HepG2 (cell line): ENCODE results near the gene MYO1B. TPM values are rescaled to one million over a fixed set of nuclear protein-coding genes. Genes with fewer than 3 reads are reported as not detected.
A peak's percentile ranks its signal among the peaks of the same experiment; 100 is the strongest.

Experiments used
- HHEX ChIP-seq: IDR thresholded peaks from 2 replicates; pipeline ENCODE4 v1.6.1; 2016; ENCODE audit warnings: control low read depth
- HNF4G ChIP-seq, 2 experiments: sonication (generic) in 1 of 2; formaldehyde crosslinking in 1 of 2; IDR thresholded peaks; 2 replicates each; pipeline versions ENCODE4 v1.4.0 to v1.6.1; 2011 to 2020; ENCODE audit warnings: borderline replicate concordance in 2 of 2, low read depth in 2 of 2, mild to moderate bottlenecking in 2 of 2, low read length in 1 of 2, missing genetic modification reagents in 1 of 2, moderate library complexity in 1 of 2
- JUND ChIP-seq: sonication (generic); formaldehyde crosslinking; IDR thresholded peaks from 2 replicates; pipeline ENCODE4 v1.8.0; 2022; ENCODE audit warnings: mild to moderate bottlenecking, missing genetic modification reagents
- RXRB ChIP-seq: IDR thresholded peaks from 2 replicates; pipeline ENCODE4 v1.6.1; 2016; ENCODE audit warnings: borderline replicate concordance, missing genetic modification reagents, missing compliant biosample characterization
- SMARCE1 ChIP-seq: fragments of 450-650 bp; IDR thresholded peaks from 2 replicates; pipeline ENCODE4 v1.6.1; 2017; ENCODE audit warnings: borderline replicate concordance
- TAF15 ChIP-seq: fragments of 200-400 bp; formaldehyde crosslinking; IDR thresholded peaks from one replicate; pipeline ENCODE4 v1.6.1; 2018; ENCODE audit warnings: mild to moderate bottlenecking, low read depth, low read length; ENCODE audit not compliant: poor library complexity, severe bottlenecking
- TGIF2 ChIP-seq: IDR thresholded peaks from 2 replicates; pipeline ENCODE4 v1.6.1; 2016; ENCODE audit warnings: control low read depth, missing compliant biosample characterization
- ZKSCAN5 ChIP-seq: sonication (generic); formaldehyde crosslinking; IDR thresholded peaks from 2 replicates; pipeline ENCODE4 v1.5.1; 2020; ENCODE audit warnings: mild to moderate bottlenecking, missing genetic modification reagents
- ZNF234 ChIP-seq: sonication (generic); formaldehyde crosslinking; conservative IDR thresholded peaks from 2 replicates; pipeline ENCODE4 v1.5.1; 2020; ENCODE audit warnings: mild to moderate bottlenecking, missing genetic modification reagents
- ZNF460 ChIP-seq: sonication (generic); formaldehyde crosslinking; IDR thresholded peaks from 2 replicates; pipeline ENCODE4 v1.5.1; 2020; ENCODE audit warnings: missing genetic modification reagents, mild to moderate bottlenecking, borderline replicate concordance
- ZNF598 ChIP-seq: sonication (generic); formaldehyde crosslinking; IDR thresholded peaks from 2 replicates; pipeline ENCODE4 v1.5.1; 2020; ENCODE audit warnings: mild to moderate bottlenecking, missing genetic modification reagents, borderline replicate concordance
- ZNF83 ChIP-seq: sonication (generic); formaldehyde crosslinking; IDR thresholded peaks from 2 replicates; pipeline ENCODE4 v1.4.0; 2020; ENCODE audit warnings: missing genetic modification reagents, mild to moderate bottlenecking, borderline replicate concordance
- polyA plus RNA-seq, 8 experiments: library from polyadenylated mRNA; depleted of rRNA in 3 of 8; stranded (reverse) in 7 of 8; unstranded in 1 of 8; fragments of >200 nt; fragmentation: Illumina TruSeq in 4 of 8; extraction: Trizol in 4 of 8; gene quantifications; 2 replicates each; pipeline versions ENCODE4 v1.2.1 to v1.2.3, GENCODE V29; 2011 to 2016; ENCODE audit warnings: low read depth in 4 of 8, missing spikeins in 1 of 8, mixed read lengths in 1 of 8; ENCODE audit not compliant: insufficient read depth in 1 of 8
- total RNA-seq, 5 experiments: library from RNA; depleted of rRNA; stranded (reverse); fragments of >200 nt; fragmentation: Illumina TruSeq; extraction: Trizol; gene quantifications; 2 replicates each; pipeline ENCODE4 v1.2.3, GENCODE V29; 2016; ENCODE audit warnings: low read depth in 1 of 5
- TF ChIP-seq, protein P1 (sequence below): sonication (generic); IDR thresholded peaks from 2 replicates; pipeline ENCODE4 v1.6.1; 2016; ENCODE audit warnings: low read depth, borderline replicate concordance
- TF ChIP-seq, protein P2 (sequence below), 2 experiments: sonication (generic) in 1 of 2; formaldehyde crosslinking in 1 of 2; IDR thresholded peaks; 2 replicates each; pipeline versions ENCODE4 v1.4.0 to v1.6.1; 2018 to 2020; ENCODE audit warnings: missing genetic modification reagents in 2 of 2, borderline replicate concordance in 1 of 2, low read depth in 1 of 2, mild to moderate bottlenecking in 1 of 2, missing biosample characterization in 1 of 2
- TF ChIP-seq, protein P3 (sequence below): sonication (generic); formaldehyde crosslinking; IDR thresholded peaks from 2 replicates; pipeline ENCODE4 v1.4.0; 2020; ENCODE audit warnings: missing genetic modification reagents
- TF ChIP-seq, protein P4 (sequence below), 2 experiments: sonication (generic) in 1 of 2; formaldehyde crosslinking in 1 of 2; IDR thresholded peaks; 2 replicates each; pipeline versions ENCODE4 v1.5.1 to v1.6.1; 2011 to 2020; ENCODE audit warnings: borderline replicate concordance in 1 of 2, low read depth in 1 of 2, low read length in 1 of 2, mild to moderate bottlenecking in 1 of 2, missing genetic modification reagents in 1 of 2, moderate library complexity in 1 of 2

The MYO1B gene
- total and polyA plus RNA-seq, 2 of the 13 experiments (the other 11 are each of a cell fraction or from before 2014, with no cell fraction given) = 36.9 to 89.8 TPM

DNA sequence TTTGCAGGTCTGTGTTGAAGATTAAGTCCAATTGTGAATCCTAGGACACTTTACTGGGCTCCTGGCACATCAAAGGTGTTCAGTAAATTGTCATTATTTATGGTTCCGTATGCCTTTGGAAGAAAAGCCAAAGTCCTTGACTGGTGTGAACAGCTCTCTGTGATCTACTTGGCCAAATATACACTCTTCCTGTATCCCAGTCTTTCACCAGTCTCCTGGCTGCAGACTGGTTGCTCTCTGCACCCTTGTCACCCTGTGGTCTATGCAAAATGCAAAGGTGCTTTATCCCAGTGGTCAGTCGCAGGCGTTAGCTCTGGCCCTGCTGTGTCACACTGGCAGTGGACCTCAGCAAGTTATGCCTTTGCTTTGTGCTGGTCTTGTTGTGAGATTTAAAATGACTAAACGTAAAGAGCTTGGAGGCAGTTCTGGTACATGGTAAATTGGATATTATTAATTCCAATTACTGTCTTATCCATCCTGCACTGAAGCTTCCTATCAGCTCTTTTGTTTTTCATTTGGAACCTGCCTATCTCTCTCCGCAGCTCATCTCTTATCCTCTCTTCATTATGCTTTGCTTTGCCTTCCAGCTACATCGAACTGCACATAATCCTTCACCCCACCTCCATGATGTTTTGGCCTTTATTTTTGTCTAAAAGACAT lies 83.1 kb downstream of the MYO1B start (continued):
- no peak for TF ChIP-seq TAF15
- 0 out of 2 replicates have a peak, but pooled peaks have one; percentile 13 for TF ChIP-seq RXRB
- TF ChIP-seq SMARCE1 = no peak
- TF ChIP-seq, protein P1, sequence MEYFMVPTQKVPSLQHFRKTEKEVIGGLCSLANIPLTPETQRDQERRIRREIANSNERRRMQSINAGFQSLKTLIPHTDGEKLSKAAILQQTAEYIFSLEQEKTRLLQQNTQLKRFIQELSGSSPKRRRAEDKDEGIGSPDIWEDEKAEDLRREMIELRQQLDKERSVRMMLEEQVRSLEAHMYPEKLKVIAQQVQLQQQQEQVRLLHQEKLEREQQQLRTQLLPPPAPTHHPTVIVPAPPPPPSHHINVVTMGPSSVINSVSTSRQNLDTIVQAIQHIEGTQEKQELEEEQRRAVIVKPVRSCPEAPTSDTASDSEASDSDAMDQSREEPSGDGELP = no peak
- TF ChIP-seq, protein P2, sequence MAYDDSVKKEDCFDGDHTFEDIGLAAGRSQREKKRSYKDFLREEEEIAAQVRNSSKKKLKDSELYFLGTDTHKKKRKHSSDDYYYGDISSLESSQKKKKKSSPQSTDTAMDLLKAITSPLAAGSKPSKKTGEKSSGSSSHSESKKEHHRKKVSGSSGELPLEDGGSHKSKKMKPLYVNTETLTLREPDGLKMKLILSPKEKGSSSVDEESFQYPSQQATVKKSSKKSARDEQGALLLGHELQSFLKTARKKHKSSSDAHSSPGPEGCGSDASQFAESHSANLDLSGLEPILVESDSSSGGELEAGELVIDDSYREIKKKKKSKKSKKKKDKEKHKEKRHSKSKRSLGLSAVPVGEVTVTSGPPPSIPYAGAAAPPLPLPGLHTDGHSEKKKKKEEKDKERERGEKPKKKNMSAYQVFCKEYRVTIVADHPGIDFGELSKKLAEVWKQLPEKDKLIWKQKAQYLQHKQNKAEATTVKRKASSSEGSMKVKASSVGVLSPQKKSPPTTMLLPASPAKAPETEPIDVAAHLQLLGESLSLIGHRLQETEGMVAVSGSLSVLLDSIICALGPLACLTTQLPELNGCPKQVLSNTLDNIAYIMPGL (CRISPR knock-in tag; IDR thresholded peaks at IDR 0.05; ENCODE audit: borderline replicate concordance in 1 of 2, low read depth in 1 of 2) = 0 out of 4 replicates have a peak, but pooled peaks of 1 of the 2 experiments have one; percentile 20
- TF ChIP-seq, protein P3, sequence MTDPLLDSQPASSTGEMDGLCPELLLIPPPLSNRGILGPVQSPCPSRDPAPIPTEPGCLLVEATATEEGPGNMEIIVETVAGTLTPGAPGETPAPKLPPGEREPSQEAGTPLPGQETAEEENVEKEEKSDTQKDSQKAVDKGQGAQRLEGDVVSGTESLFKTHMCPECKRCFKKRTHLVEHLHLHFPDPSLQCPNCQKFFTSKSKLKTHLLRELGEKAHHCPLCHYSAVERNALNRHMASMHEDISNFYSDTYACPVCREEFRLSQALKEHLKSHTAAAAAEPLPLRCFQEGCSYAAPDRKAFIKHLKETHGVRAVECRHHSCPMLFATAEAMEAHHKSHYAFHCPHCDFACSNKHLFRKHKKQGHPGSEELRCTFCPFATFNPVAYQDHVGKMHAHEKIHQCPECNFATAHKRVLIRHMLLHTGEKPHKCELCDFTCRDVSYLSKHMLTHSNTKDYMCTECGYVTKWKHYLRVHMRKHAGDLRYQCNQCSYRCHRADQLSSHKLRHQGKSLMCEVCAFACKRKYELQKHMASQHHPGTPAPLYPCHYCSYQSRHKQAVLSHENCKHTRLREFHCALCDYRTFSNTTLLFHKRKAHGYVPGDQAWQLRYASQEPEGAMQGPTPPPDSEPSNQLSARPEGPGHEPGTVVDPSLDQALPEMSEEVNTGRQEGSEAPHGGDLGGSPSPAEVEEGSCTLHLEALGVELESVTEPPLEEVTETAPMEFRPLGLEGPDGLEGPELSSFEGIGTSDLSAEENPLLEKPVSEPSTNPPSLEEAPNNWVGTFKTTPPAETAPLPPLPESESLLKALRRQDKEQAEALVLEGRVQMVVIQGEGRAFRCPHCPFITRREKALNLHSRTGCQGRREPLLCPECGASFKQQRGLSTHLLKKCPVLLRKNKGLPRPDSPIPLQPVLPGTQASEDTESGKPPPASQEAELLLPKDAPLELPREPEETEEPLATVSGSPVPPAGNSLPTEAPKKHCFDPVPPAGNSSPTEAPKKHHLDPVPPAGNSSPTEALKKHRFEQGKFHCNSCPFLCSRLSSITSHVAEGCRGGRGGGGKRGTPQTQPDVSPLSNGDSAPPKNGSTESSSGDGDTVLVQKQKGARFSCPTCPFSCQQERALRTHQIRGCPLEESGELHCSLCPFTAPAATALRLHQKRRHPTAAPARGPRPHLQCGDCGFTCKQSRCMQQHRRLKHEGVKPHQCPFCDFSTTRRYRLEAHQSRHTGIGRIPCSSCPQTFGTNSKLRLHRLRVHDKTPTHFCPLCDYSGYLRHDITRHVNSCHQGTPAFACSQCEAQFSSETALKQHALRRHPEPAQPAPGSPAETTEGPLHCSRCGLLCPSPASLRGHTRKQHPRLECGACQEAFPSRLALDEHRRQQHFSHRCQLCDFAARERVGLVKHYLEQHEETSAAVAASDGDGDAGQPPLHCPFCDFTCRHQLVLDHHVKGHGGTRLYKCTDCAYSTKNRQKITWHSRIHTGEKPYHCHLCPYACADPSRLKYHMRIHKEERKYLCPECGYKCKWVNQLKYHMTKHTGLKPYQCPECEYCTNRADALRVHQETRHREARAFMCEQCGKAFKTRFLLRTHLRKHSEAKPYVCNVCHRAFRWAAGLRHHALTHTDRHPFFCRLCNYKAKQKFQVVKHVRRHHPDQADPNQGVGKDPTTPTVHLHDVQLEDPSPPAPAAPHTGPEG (CRISPR knock-in tag) = no peak
- TF ChIP-seq ZNF234 (CRISPR knock-in tag) = no peak
- TF ChIP-seq ZNF460 = no peak
- no peak for TF ChIP-seq JUND (CRISPR knock-in tag)
- TF ChIP-seq ZNF83 (CRISPR knock-in tag) = no peak
- TF ChIP-seq TGIF2 (CRISPR knock-in tag) = no peak
- no peak for TF ChIP-seq HHEX (CRISPR knock-in tag)
- TF ChIP-seq, protein P4, sequence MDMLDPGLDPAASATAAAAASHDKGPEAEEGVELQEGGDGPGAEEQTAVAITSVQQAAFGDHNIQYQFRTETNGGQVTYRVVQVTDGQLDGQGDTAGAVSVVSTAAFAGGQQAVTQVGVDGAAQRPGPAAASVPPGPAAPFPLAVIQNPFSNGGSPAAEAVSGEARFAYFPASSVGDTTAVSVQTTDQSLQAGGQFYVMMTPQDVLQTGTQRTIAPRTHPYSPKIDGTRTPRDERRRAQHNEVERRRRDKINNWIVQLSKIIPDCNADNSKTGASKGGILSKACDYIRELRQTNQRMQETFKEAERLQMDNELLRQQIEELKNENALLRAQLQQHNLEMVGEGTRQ (IDR thresholded peaks at IDR 0.05; ENCODE audit: low read depth, low read length) = no peak
- TF ChIP-seq, protein P4 (CRISPR knock-in tag; IDR thresholded peaks at IDR 0.05; ENCODE audit: borderline replicate concordance) = no peak
- peak; percentile 49; the same call in 1 of the 2 replicates for TF ChIP-seq HNF4G (IDR thresholded peaks at IDR 0.05; ENCODE audit: borderline replicate concordance, low read depth, low read length)
- TF ChIP-seq HNF4G (CRISPR knock-in tag; IDR thresholded peaks at IDR 0.05; ENCODE audit: borderline replicate concordance, low read depth) = no peak; the same call in 1 of the 2 replicates
- TF ChIP-seq ZKSCAN5 (CRISPR knock-in tag) = no peak
- TF ChIP-seq ZNF598 (CRISPR knock-in tag) = no peak
